Progenitor cell of endocrine pancreas (in vitro differentiated cells): ENCODE data around the gene FRS2. TPM values are rescaled to one million over a fixed set of nuclear protein-coding genes. Genes with fewer than 3 reads are reported as not detected.
A peak's percentile ranks its signal among the peaks of the same experiment; 100 is the strongest.

ENCODE experiments used
- DNase-seq: peaks from one replicate; pipeline ENCODE4 v3.0.0; 2021; ENCODE audit warnings: low spot score; ENCODE audit not compliant: unreplicated experiment
- H3K27ac Mint-ChIP-seq: 2 replicates; pipeline ENCODE4 v1.8.0; 2021; ENCODE audit warnings: mild to moderate bottlenecking, moderate library complexity, mixed read lengths
- H3K27me3 Mint-ChIP-seq: 2 replicates; pipeline ENCODE4 v1.8.0; 2021; ENCODE audit warnings: mixed read lengths
- H3K36me3 Mint-ChIP-seq: 2 replicates; pipeline ENCODE4 v1.8.0; 2022; ENCODE audit warnings: mixed read lengths; ENCODE audit not compliant: insufficient read depth
- H3K4me1 Mint-ChIP-seq: 2 replicates; pipeline ENCODE4 v1.8.0; 2021; ENCODE audit warnings: low read depth, mixed read lengths
- H3K4me3 Mint-ChIP-seq: 2 replicates; pipeline ENCODE4 v1.8.0; 2021; ENCODE audit warnings: low read depth, mild to moderate bottlenecking, moderate library complexity, mixed read lengths
- H3K9me3 Mint-ChIP-seq: 2 replicates; pipeline ENCODE4 v1.8.0; 2021; ENCODE audit warnings: low read depth, mixed read lengths
- CTCF ChIP-seq: fragments of 200-600 bp; sonication (generic); IDR thresholded peaks from one replicate; pipeline ENCODE4 v1.5.0; 2021; ENCODE audit warnings: antibody characterized with exemption, mild to moderate bottlenecking; ENCODE audit not compliant: unreplicated experiment
- total RNA-seq: library from RNA; stranded (reverse); gene quantifications from 2 replicates; pipeline ENCODE4 v1.2.1, GENCODE V29; 2021

The FRS2 gene
- total RNA-seq, 1 donor from 2014 or later, result 42.6 TPM

GRCh38 chr12:69527506-69528272, 57.5 kb downstream of the FRS2 start:
- no peak for DNase-seq
- peaks cover 4% of the 10 kb centered on the region for H3K4me1 Mint-ChIP-seq
- H3K4me3 Mint-ChIP-seq, result no peak overlapping the region
- no peak overlapping the region for H3K27ac Mint-ChIP-seq
- no peaks in the 10 kb centered on the region for H3K27me3 Mint-ChIP-seq
- no peak for TF ChIP-seq CTCF
- peaks cover 9% of the 10 kb centered on the region for H3K36me3 Mint-ChIP-seq
- H3K9me3 Mint-ChIP-seq, result peaks cover 7% of the 10 kb centered on the region

GRCh38 chr12:69529021-69529420, 58.8 kb downstream of the FRS2 start:
- Mint-ChIP-seq H3K27ac (peak overlapping the region; percentile 33), H3K36me3 (peaks cover 4% of the 10 kb centered on the region)

GRCh38 chr12:69533844-69534243, 63.7 kb downstream of the FRS2 start:
- Mint-ChIP-seq H3K4me3 (no peak overlapping the region), H3K36me3 (peaks cover 4% of the 10 kb centered on the region)
- DNase-seq, result no peak

More at GRCh38 chr12:69529021-69529420, 58.8 kb downstream of the FRS2 start:
- Mint-ChIP-seq H3K27me3 (no peaks in the 10 kb centered on the region), H3K4me3 (no peak overlapping the region), H3K4me1 (peaks cover 6% of the 10 kb centered on the region), H3K9me3 (no peaks in the 10 kb centered on the region)
- no peak for TF ChIP-seq CTCF
- DNase-seq, result no peak

GRCh38 chr12:69534389-69534822, 64.2 kb downstream of the FRS2 start:
- Mint-ChIP-seq H3K27me3 (no peaks in the 10 kb centered on the region), H3K4me3 (no peak overlapping the region), H3K27ac (peak overlapping the region; percentile 72), H3K36me3 (peaks cover 4% of the 10 kb centered on the region), H3K4me1 (peaks cover 6% of the 10 kb centered on the region), H3K9me3 (no peaks in the 10 kb centered on the region)
- DNase-seq, result no peak
- no peak for TF ChIP-seq CTCF

More at GRCh38 chr12:69533844-69534243, 63.7 kb downstream of the FRS2 start:
- Mint-ChIP-seq H3K9me3 (no peaks in the 10 kb centered on the region), H3K27ac (peak overlapping the region; percentile 53), H3K27me3 (no peaks in the 10 kb centered on the region), H3K4me1 (peaks cover 6% of the 10 kb centered on the region)
- TF ChIP-seq CTCF, result no peak

GRCh38 chr12:69540987-69541386, 70.8 kb downstream of the FRS2 start:
- no peaks in the 10 kb centered on the region for H3K27me3 Mint-ChIP-seq
- no peaks in the 10 kb centered on the region for H3K4me1 Mint-ChIP-seq

More at GRCh38 chr12:69540987-69541386, 70.8 kb downstream of the FRS2 start:
- no peak for DNase-seq
- H3K9me3 Mint-ChIP-seq, result peaks cover 13% of the 10 kb centered on the region
- no peak for TF ChIP-seq CTCF
- H3K4me3 Mint-ChIP-seq, result no peak overlapping the region
- H3K36me3 Mint-ChIP-seq, result peaks cover 22% of the 10 kb centered on the region
- no peak overlapping the region for H3K27ac Mint-ChIP-seq
